DMS 273 treated with DMSO at 0.1 percent for 48 hours (cell line): ENCODE data around the gene SSTR1.
"Not testable (repeated sequence)": the region's sequence is repeated elsewhere in the genome, so short reads cannot be mapped to it uniquely, and the experiment has no call there.

Experiments used
- DNase-seq: peaks from one replicate; lab custom pipeline; 2025; lab: John Stamatoyannopoulos, UW

Gene SSTR1, protein sequence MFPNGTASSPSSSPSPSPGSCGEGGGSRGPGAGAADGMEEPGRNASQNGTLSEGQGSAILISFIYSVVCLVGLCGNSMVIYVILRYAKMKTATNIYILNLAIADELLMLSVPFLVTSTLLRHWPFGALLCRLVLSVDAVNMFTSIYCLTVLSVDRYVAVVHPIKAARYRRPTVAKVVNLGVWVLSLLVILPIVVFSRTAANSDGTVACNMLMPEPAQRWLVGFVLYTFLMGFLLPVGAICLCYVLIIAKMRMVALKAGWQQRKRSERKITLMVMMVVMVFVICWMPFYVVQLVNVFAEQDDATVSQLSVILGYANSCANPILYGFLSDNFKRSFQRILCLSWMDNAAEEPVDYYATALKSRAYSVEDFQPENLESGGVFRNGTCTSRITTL

DNA sequence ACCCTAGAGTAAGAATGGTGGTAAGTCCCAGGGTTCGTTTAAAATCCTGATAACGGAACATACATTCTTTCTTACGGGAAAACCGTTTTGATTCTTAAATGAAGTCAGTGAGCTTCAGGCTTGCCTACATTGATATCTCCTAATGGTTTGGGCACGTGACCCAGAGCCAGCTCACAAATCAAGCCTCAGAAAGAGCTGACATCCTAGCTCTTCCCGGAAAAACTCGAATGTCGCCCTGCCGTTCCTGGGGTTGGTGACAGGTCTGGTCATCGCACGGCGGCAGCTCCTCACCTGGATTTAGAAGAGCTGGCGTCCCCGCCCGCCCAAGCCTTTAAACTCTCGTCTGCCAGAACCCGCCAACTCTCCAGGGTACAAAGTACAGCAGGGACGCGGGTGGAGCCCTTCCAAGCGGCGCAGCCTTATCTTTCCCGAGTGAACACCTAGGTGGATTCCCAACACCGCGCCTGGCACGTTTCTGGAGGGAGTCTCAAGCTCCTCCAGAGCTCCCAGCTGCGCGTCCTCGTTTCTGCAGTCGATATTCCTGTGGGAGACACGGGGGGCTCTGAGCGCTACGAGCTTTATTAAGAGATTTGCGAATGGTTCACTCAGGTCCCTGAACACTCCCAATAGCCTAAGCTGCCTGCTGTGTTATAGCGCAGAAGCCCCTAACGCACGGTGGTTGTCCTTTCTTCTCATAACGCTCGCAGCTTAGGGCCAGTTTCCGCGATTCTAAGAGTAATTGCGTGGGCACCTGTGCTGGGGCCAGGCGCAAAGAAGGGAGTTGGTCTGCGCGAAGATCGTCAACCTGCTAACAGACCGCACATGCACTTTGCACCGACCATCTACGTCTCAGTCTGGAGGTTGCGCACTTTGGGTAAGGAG is at the start of gene SSTR1:
SSTR1 (plus strand) TSS at position 169 of the 882 bp plus-strand sequence. CDS start 1,486 bp downstream, outside the sequence.
- DNase-seq = peak; percentile 7

DNA sequence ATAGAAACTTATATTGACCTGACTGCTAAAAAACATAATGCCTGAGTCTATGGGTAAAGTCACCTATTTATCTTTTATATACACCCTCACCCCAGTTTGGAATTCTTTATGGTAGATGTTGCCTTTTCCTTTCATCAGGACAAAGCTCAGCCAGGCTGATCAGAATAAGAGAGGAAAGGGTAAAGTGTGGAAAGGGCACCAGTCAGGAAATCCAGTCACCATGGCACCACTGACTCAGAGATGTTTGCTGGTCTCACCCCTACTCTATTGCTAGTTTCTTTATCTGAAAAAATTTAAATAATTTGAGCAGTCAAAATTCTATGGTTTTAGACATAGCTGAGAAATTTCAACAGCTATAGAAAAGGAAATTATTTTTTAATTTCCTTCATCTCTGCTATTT is 49.2 kb upstream of the SSTR1 start:
- DNase-seq = no peak

DNA sequence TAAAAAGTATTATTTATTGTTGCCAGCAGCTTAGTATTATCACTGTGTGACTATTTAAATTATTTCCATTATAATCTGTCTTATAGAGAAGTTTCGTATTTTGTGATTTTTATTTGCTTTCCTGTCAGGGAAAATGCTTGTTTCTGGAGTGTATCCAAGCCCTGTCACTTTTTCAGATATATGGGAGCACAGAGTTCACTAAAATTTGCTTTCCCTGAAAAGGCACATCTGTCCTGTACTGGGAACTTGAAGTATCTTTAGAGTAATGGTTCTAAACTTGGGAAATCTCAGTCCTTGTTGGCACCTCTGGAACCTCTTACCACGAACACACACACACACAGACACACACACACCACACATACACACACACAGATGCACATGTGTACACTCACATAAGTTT is 39.3 kb upstream of the SSTR1 start:
- DNase-seq = no peak

DNA sequence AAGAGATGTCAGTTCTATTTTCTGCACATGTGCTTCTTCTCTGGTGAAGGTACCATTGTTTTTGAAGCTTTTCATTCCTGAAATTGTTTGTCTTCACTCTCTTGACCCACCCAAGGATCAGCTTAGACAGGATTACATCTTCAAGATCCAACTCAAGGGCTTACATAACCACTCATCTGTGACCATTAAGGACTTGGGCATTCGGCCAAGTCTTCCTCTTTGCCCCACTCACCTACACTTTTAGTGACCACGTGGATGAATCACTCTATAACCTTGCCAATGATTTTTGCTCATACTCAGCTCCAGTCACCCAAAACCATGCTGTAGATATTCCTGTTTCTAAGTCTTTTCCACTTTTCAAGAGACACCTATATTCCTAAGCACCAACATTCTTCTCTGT is 36.5 kb upstream of the SSTR1 start:
- DNase-seq = no peak

- no peak for DNase-seq
Measured at GRCh38 chr14:38174711-38175110, 33.0 kb upstream of the SSTR1 start.

GRCh38 chr14:38175658-38176057 is 32.0 kb upstream of the SSTR1 start:
- no peak for DNase-seq

- DNase-seq = no peak
Measured at GRCh38 chr14:38176379-38176778, 31.3 kb upstream of the SSTR1 start.

- DNase-seq = no peak
Measured at GRCh38 chr14:38184132-38184531, 23.6 kb upstream of the SSTR1 start.

- DNase-seq = no peak
Measured at GRCh38 chr14:38185671-38186070, 22.0 kb upstream of the SSTR1 start.

DNA sequence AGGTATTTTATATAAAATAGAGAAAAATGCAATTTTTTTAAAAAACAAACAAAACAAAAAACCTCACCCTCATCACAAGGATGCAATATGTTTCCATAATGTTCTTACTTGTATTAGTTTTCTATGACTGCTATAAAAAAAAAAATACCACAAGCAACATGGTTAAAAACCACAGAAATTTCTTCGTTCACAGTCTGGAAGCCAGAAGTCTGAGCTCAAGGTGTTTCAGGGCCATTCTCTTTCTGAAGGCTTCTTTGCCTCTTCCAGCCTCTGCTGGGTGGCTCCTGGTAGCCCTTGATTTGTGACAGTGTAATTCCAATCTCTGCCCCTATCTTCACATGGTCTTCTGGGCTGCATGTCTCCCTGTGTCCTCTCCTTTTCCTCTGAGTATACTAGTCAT is 21.5 kb upstream of the SSTR1 start:
- no peak for DNase-seq

- DNase-seq = no peak
Measured at GRCh38 chr14:38187528-38187927, 20.2 kb upstream of the SSTR1 start.

GRCh38 chr14:38189930-38190726 is 17.6 kb upstream of the SSTR1 start:
- no peak for DNase-seq

DNA sequence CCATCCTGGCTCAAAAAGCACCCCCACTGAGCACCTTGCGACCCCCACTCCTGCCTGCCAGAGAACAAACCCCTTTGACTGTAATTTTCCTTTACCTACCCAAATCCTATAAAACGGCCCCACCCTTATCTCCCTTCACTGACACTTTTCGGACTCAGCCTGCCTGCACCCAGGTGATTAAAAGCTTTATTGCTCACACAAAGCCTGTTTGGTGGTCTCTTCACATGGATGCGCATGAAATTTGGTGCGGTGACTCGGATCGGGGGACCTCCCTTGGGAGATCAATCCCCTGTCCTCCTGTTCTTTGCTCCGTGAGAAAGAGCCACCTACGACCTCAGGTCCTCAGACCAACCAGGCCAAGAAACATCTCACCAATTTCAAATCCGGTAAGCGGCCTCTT is 16.9 kb upstream of the SSTR1 start:
- not testable (repeated sequence) for DNase-seq

GRCh38 chr14:38191491-38191890 is 16.2 kb upstream of the SSTR1 start:
- not testable (repeated sequence) for DNase-seq

DNA sequence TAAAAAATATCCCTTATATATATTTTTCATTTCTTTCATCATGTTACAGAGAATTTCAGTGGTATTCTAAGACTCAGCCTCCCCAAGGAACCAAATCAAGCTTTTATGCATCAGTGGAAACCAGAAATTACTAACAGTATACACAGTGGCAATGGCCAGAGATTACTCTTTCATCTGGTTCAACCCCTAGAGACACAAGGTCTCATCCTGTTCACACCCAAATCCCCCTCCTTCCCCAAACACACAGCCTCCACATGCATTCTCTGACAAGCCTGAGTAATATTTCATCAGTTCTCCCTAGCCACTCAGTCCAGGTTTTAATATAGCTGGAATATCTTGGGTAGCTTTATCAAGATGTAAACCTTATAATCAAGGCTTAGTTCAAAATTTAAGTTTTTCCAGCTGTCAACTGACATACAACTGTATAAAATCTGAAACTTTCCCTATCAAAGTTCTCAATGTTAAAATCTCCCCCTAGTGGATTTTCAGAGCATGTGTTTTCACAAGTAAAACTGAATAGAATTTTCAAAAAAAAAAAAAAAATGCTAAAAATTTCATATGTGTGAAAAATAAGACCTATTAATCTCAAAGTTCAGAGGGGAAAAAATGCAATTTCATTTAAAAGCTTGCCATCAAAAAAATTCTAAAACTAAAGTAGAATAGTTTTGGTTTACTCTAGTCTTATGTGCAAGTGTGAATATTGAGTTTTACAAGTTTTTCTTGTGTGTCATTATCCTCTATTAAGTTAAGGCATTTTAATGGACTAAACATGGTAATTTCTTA is 10.5 kb upstream of the SSTR1 start:
- DNase-seq = no peak

- DNase-seq = no peak
Measured at GRCh38 chr14:38197784-38198335, 9.8 kb upstream of the SSTR1 start.

GRCh38 chr14:38198425-38198824 is 9.3 kb upstream of the SSTR1 start:
- no peak for DNase-seq

GRCh38 chr14:38199076-38199475 is 8.6 kb upstream of the SSTR1 start:
- DNase-seq = no peak

GRCh38 chr14:38199739-38200138 is 8.0 kb upstream of the SSTR1 start:
- no peak for DNase-seq

DNA sequence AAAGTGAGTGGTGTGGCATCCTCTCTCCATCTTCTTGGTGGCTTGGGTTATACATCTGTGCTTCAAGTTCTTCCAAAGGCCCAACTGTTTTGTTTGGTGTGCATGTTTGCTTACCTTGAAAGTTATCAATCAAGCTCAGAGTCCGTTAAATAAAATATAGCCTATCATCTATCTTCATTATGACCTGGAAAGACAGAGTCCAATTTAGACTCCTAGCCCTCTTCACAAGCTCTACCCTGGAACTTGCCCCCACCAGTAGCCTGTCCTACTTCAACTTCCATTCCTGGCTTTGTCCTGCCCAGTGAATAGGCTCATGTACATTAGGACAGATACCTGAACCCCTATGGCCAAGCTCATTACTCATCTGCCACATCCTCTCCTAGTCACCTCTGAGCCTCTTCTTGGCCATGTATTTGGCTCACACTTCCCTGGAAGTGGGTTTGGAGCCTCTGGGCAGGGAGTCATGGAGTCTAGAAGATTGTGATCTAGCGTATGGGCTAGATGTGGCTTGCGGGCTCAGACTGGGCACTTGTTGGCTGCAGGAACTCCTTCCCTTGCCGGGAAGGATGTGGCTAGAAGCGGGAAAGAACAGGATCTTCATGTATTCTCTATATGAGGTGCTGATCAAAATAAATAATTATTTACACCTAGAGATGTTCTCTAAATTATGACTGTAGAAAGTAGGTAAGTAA is 6.4 kb upstream of the SSTR1 start:
- no peak for DNase-seq
